ACC112 (cell line): ENCODE measurements around the gene BLOC1S2.

Source experiments
- H2AFZ ChIP-seq: fragments of 200-600 bp; sonication (generic); one replicate; pipeline ENCODE4 v1.6.0; 2017; ENCODE audit warnings: antibody characterized with exemption, low read length; ENCODE audit not compliant: unreplicated experiment
- H3K27ac ChIP-seq: fragments of 200-600 bp; sonication (generic); 2 replicates; pipeline ENCODE4 v1.5.1; 2014; ENCODE audit warnings: low read depth, mild to moderate bottlenecking, antibody characterized with exemption, low read length, moderate library complexity
- H3K27me3 ChIP-seq: fragments of 200-600 bp; sonication (generic); 2 replicates; pipeline ENCODE4 v1.6.1; 2014; ENCODE audit warnings: mild to moderate bottlenecking, antibody characterized with exemption, low read length, moderate library complexity, mixed read lengths; ENCODE audit not compliant: insufficient read depth
- H3K36me3 ChIP-seq: fragments of 200-600 bp; sonication (generic); 2 replicates; pipeline ENCODE4 v1.6.1; 2016; ENCODE audit warnings: mild to moderate bottlenecking, antibody characterized with exemption, low read length, moderate library complexity, mixed read lengths; ENCODE audit not compliant: insufficient read depth
- H3K4me1 ChIP-seq: fragments of 200-600 bp; sonication (generic); one replicate; pipeline ENCODE4 v1.6.1; 2016; ENCODE audit warnings: low read length, mixed read lengths; ENCODE audit not compliant: insufficient read depth, unreplicated experiment, control insufficient read depth
- H3K4me3 ChIP-seq: fragments of 200-600 bp; sonication (generic); 2 replicates; pipeline ENCODE4 v1.5.1; 2014; ENCODE audit warnings: mild to moderate bottlenecking, low read depth, low read length
- H3K79me2 ChIP-seq: fragments of 200-600 bp; sonication (generic); one replicate; pipeline ENCODE4 v1.6.0; 2016; ENCODE audit warnings: low read length; ENCODE audit not compliant: control insufficient read depth, unreplicated experiment, insufficient read depth

Gene BLOC1S2

DNA sequence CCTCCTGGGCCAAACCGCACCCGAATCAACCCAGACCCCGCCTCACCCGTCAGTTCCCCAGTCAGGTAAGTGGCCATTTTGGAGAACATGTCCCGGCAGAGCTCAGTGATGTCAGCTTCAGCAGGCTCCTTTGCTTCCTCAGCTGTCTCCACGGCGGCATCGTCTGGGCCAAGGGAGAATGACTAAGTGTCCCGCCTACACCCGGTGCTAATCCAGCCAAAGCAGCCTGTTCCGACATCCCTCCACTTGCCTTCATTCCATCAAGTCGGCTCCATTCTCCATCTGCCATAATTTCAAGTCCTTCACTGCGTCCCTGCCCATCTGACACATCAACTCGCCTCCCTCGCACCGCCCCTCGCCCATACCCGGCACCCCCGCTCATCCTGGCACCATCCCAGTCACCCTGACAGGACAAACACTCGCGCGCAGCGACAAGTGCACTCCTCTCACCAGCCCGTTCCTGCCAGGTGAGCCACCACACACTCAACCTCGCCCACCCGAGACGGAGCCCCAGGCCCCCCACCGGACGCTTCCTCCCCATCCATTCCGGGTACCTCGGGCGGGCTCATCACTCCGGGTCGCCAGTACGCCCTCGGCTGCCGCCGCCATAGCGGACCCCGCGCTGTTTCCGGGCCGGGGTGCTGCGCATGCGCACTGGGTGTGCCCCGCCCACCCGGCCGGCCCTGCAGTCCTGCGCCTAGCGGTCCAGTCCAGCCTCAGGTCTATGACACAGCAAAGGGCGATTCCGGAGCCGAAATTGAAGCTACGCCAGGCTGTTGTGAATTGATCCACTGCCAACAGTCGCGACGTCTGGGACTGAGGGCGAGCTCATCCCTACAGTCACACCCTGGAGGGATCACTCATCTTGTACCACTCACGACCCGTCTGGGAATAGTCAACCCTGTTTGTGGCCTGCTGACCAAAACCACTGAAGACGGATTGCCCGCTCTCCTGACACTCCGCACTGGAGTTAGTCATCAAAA is at the start of gene BLOC1S2:
BLOC1S2 (minus strand) TSS at position 630 of the 983 bp plus-strand sequence; CDS start at position 609, 21 bp downstream.
- Histone ChIP-seq H2AFZ (peak within 1 kb of the TSS; percentile 94), H3K79me2 (peaks cover 42% of the 10 kb centered on the region), H3K4me1 (peaks cover 12% of the 10 kb centered on the region), H3K27ac (peak within 1 kb of the TSS; percentile 81), H3K4me3 (peak within 1 kb of the TSS; percentile 94), H3K27me3 (no peaks in the 10 kb centered on the region), H3K36me3 (0 out of 2 replicates have a peak, but pooled peaks cover 4% of the 10 kb centered on the region)

DNA sequence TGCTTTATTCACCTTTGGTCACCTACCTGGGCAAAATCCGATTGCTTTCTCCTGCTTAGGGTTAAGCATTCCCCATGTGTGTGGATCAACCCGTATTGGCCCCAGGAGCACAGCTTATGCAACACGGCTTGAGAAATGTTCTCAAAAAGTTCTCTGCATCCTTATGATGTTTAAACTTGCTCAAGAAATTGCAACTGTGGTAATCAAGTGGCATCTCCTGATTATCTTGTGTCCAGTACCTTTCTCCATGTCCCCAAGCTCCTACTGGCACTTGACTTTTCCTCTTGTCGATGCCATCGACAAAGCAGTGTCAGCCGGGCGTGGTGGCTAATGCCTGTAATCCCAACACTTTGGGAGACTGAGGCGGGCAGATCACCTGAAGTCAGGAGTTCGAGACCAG is 48.3 kb upstream of the BLOC1S2 start:
- H3K4me3 ChIP-seq: no peak overlapping the region
- no peaks in the 10 kb centered on the region for H3K36me3 ChIP-seq
- H3K27me3 ChIP-seq: peaks cover 51% of the 10 kb centered on the region
- H3K79me2 ChIP-seq: no peaks in the 10 kb centered on the region
- H3K4me1 ChIP-seq: no peaks in the 10 kb centered on the region
- H2AFZ ChIP-seq: no peak overlapping the region
- no peak overlapping the region for H3K27ac ChIP-seq

DNA sequence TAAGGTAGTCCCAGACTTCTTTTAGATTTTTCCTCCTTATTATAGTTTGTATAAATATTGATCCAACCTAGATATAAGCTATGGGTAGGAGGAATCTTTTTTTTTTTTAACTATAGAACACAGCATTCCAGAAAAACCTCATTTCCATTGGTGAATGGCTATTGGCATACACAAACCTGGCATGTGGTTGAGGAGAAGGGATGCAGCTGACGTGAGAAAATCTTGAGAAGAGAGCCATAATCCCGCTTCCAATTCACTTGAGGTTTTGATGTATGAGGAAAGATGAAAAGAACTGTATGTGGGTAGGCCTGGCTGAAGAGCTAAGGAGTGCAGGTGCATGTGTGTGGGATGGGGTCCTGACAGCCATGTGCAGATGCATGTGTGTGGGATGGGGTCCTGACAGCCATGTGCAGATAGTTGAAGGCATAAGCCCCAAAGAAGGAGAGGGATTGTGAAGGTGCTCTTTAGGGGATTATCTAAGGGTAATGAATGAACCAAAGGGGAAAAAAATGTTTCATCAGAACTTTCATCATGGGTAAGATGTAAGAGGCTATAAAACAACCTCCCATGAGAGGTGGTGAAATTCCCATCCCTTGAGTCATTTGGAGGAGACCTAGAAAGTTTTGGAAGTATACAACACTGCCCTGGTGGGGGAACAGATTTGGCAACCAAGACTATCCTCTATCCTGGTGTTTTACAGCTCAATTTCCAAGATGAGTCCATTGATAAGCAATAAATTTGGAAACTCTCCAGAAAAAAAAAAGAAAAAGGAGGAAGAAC is 47.4 kb upstream of the BLOC1S2 start:
- Histone ChIP-seq H3K27ac (no peak overlapping the region), H3K27me3 (peaks cover 60% of the 10 kb centered on the region), H3K4me1 (no peaks in the 10 kb centered on the region), H3K4me3 (no peak overlapping the region), H3K79me2 (no peaks in the 10 kb centered on the region), H2AFZ (no peak overlapping the region), H3K36me3 (no peaks in the 10 kb centered on the region)

DNA sequence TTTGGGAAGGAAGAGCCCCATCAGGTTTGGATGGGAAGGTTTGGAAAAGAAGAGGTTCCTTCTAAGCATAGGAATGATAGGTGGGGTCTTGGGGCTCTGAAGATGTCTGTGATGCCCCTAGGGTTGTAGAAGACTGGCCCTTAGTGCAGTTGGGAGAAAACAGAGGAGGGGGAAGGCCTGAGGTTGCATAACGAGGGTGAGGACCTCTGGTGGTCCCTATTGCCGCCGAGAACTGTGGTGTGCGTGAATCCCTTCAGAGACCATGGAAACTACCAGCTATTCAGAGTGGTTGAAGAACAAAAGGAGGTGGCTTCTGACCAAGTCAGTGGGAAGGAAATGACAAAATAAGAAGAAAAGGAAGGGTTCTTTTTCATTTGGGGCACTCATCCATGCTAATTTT is 46.6 kb upstream of the BLOC1S2 start:
- Histone ChIP-seq H3K4me1 (no peaks in the 10 kb centered on the region), H3K79me2 (no peaks in the 10 kb centered on the region), H2AFZ (no peak overlapping the region), H3K36me3 (no peaks in the 10 kb centered on the region), H3K27ac (no peak overlapping the region), H3K27me3 (peaks cover 67% of the 10 kb centered on the region), H3K4me3 (no peak overlapping the region)

DNA sequence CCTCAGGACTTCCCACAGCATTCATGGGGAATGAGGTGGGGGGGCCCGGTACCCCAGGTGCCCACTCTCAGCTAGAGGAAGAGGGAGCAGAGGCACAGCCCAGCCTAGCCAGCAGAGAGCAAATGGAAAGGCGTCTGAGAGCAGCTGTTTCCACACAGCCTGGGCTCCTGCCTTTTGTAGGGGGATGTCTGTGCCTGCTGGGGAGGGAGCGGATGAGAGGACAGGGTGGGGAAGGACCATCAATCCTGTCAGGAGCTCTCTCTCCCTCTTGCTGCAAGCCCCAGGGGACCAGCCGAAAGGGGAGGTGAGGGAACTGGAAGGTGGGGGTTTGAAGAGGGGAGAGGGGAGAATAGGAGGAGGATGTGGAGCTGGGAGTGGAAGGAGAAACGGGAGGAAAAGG is 43.6 kb upstream of the BLOC1S2 start, which contains the start of gene PKD2L1:
PKD2L1 (minus strand) TSS at position 150 of the 400 bp plus-strand sequence; CDS start at position 25, 125 bp downstream.
- H3K27me3 ChIP-seq: peaks cover 91% of the 10 kb centered on the region
- H3K36me3 ChIP-seq: no peaks in the 10 kb centered on the region
- no peak within 1 kb of the TSS for H3K27ac ChIP-seq
- no peak within 1 kb of the TSS for H2AFZ ChIP-seq
- no peaks in the 10 kb centered on the region for H3K79me2 ChIP-seq
- H3K4me1 ChIP-seq: no peaks in the 10 kb centered on the region
- no peak within 1 kb of the TSS for H3K4me3 ChIP-seq

- Histone ChIP-seq H3K27ac (no peak overlapping the region), H3K4me1 (no peaks in the 10 kb centered on the region), H2AFZ (no peak overlapping the region), H3K36me3 (no peaks in the 10 kb centered on the region), H3K27me3 (peaks cover 93% of the 10 kb centered on the region), H3K79me2 (no peaks in the 10 kb centered on the region), H3K4me3 (no peak overlapping the region)
These were observed 41.7 kb upstream of the BLOC1S2 start for GRCh38 chr10:100328198-100328597.

GRCh38 chr10:100327718-100328009 is 41.2 kb upstream of the BLOC1S2 start:
- Histone ChIP-seq H3K4me1 (no peaks in the 10 kb centered on the region), H3K27ac (no peak overlapping the region), H3K4me3 (no peak overlapping the region), H3K27me3 (peaks cover 90% of the 10 kb centered on the region), H3K79me2 (no peaks in the 10 kb centered on the region), H2AFZ (no peak overlapping the region), H3K36me3 (no peaks in the 10 kb centered on the region)

GRCh38 chr10:100327007-100327717 is 40.7 kb upstream of the BLOC1S2 start:
- Histone ChIP-seq H3K4me3 (no peak overlapping the region), H3K27ac (no peak overlapping the region), H3K4me1 (no peaks in the 10 kb centered on the region), H3K27me3 (peaks cover 89% of the 10 kb centered on the region), H3K79me2 (no peaks in the 10 kb centered on the region), H3K36me3 (no peaks in the 10 kb centered on the region), H2AFZ (no peak overlapping the region)

DNA sequence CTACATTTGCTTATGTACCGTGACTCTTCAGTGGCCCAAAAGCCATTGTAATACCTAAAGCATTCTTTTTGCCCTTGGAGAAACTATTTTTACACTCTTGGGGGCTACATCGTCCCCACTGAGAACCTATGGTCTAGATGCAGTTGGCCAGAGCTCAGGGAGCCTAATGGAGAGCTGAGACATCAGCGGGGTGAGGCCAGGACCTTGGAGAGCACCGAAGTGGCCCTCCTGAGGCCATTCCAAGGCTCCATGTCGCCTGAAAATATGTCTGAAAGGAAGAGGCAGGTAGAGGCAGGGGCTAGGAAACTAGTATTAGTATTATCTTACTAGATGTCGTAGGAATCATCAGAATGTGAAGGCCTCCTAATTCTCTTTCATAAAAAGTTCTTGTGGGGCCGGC is 38.7 kb upstream of the BLOC1S2 start:
- no peaks in the 10 kb centered on the region for H3K36me3 ChIP-seq
- H3K27me3 ChIP-seq: peaks cover 78% of the 10 kb centered on the region
- H3K4me3 ChIP-seq: no peak overlapping the region
- H3K4me1 ChIP-seq: no peaks in the 10 kb centered on the region
- H3K79me2 ChIP-seq: no peaks in the 10 kb centered on the region
- H3K27ac ChIP-seq: no peak overlapping the region
- H2AFZ ChIP-seq: no peak overlapping the region

DNA sequence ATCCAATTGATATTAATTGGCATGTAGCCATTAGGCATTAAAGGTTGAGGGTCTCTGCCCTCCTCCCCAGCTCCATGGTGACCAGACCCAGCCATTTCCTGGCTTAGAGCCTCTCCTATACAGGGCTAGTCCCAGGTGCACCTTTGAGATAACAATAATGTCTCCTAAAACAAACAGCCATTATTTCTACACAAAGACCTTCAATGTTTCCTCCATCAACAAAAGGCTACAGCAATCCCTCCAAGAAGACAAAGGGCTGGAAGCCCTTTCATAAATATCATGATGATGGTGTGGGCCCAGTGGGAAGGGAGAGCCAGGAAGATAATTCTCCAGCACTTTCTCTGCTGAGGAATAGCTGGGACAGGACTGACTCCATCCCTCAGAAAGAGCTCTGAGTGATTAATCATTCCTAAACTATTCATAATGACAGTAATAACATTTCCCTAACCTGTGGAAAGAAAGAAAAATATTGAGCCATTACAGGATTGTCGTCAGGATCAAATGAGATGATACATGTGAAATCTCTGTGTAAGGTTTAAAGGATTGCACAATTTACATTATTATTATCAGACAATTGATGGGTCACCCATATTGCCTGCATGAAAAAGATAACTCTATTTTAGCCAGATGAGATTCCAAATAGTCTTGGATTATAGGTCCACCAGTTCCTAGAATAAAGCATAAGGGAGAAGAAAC is 33.4 kb upstream of the BLOC1S2 start:
- Histone ChIP-seq H2AFZ (no peak overlapping the region), H3K4me3 (no peak overlapping the region), H3K4me1 (no peaks in the 10 kb centered on the region), H3K36me3 (no peaks in the 10 kb centered on the region), H3K27ac (no peak overlapping the region), H3K79me2 (no peaks in the 10 kb centered on the region), H3K27me3 (peaks cover 59% of the 10 kb centered on the region)
